Muscle of leg (tissue), 11 donors: ENCODE results near the gene CARMIL1. TPM values are rescaled to one million over a fixed set of nuclear protein-coding genes. Genes with fewer than 3 reads are reported as not detected.

Source experiments
- DNase-seq: peaks from one replicate; pipeline ENCODE4 v3.0.0; 2013
- H3K27ac ChIP-seq: one replicate; pipeline ENCODE4 v1.5.1; 2013; ENCODE audit warnings: mild to moderate bottlenecking, low read length, control low read depth
- H3K27me3 ChIP-seq: one replicate; pipeline ENCODE4 v1.6.1; 2013; ENCODE audit warnings: low read length; ENCODE audit not compliant: control insufficient read depth, insufficient read depth
- H3K36me3 ChIP-seq: one replicate; pipeline ENCODE4 v1.6.1; 2013; ENCODE audit warnings: low read length; ENCODE audit not compliant: control insufficient read depth, insufficient read depth
- H3K4me1 ChIP-seq: one replicate; pipeline ENCODE4 v1.6.1; 2013; ENCODE audit warnings: low read length; ENCODE audit not compliant: control insufficient read depth, insufficient read depth
- H3K4me3 ChIP-seq: one replicate; pipeline ENCODE4 v1.5.1; 2013; ENCODE audit warnings: low read length, control low read depth
- H3K9me3 ChIP-seq: replicated peaks from 2 replicates; pipeline ENCODE4 v1.6.1; 2013; ENCODE audit warnings: low read depth, low read length; ENCODE audit not compliant: control insufficient read depth
- WGBS: methylation state at CpG from one replicate; pipeline ENCODE4 v1.1.5; 2013; ENCODE audit warnings: missing lambda C conversion rate; ENCODE audit not compliant: insufficient coverage; 5-methylcytosine and 5-hydroxymethylcytosine counted together
- polyA plus RNA-seq, 8 donors: library from polyadenylated mRNA; unstranded; fragments of 120-200 nt; gene quantifications; one replicate each; pipeline versions ENCODE4 v1.2.1 to v1.2.3, GENCODE V29; 2013; ENCODE audit warnings: inconsistent platforms in 1 of 8, low replicate concordance in 1 of 8; ENCODE audit not compliant: insufficient read length in 8 of 8, insufficient read depth in 1 of 8
- total RNA-seq: library from RNA; stranded (reverse); fragments of 120-200 nt; gene quantifications from one replicate; pipeline ENCODE4 v1.2.4, GENCODE V29; 2013

CARMIL1 gene
- total and polyA plus RNA-seq, 9 donors = 3.1 to 6.4 (median 3.6) TPM

- Histone ChIP-seq H3K4me3 (no peak overlapping the region), H3K27ac (no peak overlapping the region), H3K36me3 (no peaks in the 10 kb centered on the region), H3K4me1 (no peaks in the 10 kb centered on the region), H3K27me3 (no peaks in the 10 kb centered on the region), H3K9me3 (no peaks in the 10 kb centered on the region)
- 91% methylated on average over 7 of the region's 7 CpGs for WGBS
- no peak for DNase-seq
Observed at GRCh38 chr6:25343984-25344383, 64.8 kb downstream of the CARMIL1 start.

- Histone ChIP-seq H3K4me1 (no peaks in the 10 kb centered on the region), H3K9me3 (no peaks in the 10 kb centered on the region), H3K27me3 (no peaks in the 10 kb centered on the region), H3K4me3 (no peak overlapping the region), H3K36me3 (no peaks in the 10 kb centered on the region), H3K27ac (no peak overlapping the region)
- WGBS = 91% methylated on average over 5 of the region's 5 CpGs
- no peak for DNase-seq
Observed at GRCh38 chr6:25344827-25345226, 65.7 kb downstream of the CARMIL1 start.

- WGBS = 74% methylated on average over 3 of the region's 3 CpGs
- Histone ChIP-seq H3K4me1 (peaks cover 2% of the 10 kb centered on the region), H3K27me3 (no peaks in the 10 kb centered on the region), H3K27ac (no peak overlapping the region), H3K4me3 (no peak overlapping the region), H3K36me3 (no peaks in the 10 kb centered on the region), H3K9me3 (no peaks in the 10 kb centered on the region)
- DNase-seq = no peak
Observed at GRCh38 chr6:25346064-25346463, 66.9 kb downstream of the CARMIL1 start.

GRCh38 chr6:25350573-25350972 lies 71.4 kb downstream of the CARMIL1 start:
- Histone ChIP-seq H3K4me3 (no peak overlapping the region), H3K4me1 (peaks cover 4% of the 10 kb centered on the region), H3K9me3 (no peaks in the 10 kb centered on the region), H3K27ac (no peak overlapping the region), H3K36me3 (no peaks in the 10 kb centered on the region), H3K27me3 (no peaks in the 10 kb centered on the region)
- DNase-seq = peak; percentile 24

- no peak overlapping the region for H3K27ac ChIP-seq
- WGBS = no CpG with 5 or more reads among the region's 6 CpGs
- H3K4me1 ChIP-seq = peaks cover 4% of the 10 kb centered on the region
Observed at GRCh38 chr6:25351485-25351884, 72.3 kb downstream of the CARMIL1 start.

GRCh38 chr6:25352285-25352684 lies 73.1 kb downstream of the CARMIL1 start:
- H3K36me3 ChIP-seq = no peaks in the 10 kb centered on the region
- H3K9me3 ChIP-seq = no peaks in the 10 kb centered on the region
- H3K4me3 ChIP-seq = no peak overlapping the region
- no CpG with 5 or more reads among the region's 2 CpGs for WGBS
- DNase-seq = no peak
- peaks cover 4% of the 10 kb centered on the region for H3K4me1 ChIP-seq
- H3K27me3 ChIP-seq = no peaks in the 10 kb centered on the region
- H3K27ac ChIP-seq = no peak overlapping the region

More at GRCh38 chr6:25351485-25351884, 72.3 kb downstream of the CARMIL1 start:
- Histone ChIP-seq H3K4me3 (no peak overlapping the region), H3K9me3 (no peaks in the 10 kb centered on the region), H3K36me3 (no peaks in the 10 kb centered on the region), H3K27me3 (no peaks in the 10 kb centered on the region)
- no peak for DNase-seq

GRCh38 chr6:25354078-25354932 lies 75.1 kb downstream of the CARMIL1 start:
- Histone ChIP-seq H3K27me3 (no peaks in the 10 kb centered on the region), H3K27ac (peak overlapping the region; percentile 31), H3K36me3 (no peaks in the 10 kb centered on the region), H3K4me3 (no peak overlapping the region), H3K9me3 (no peaks in the 10 kb centered on the region), H3K4me1 (peaks cover 8% of the 10 kb centered on the region)
- no CpG with 5 or more reads among the region's 5 CpGs for WGBS
- DNase-seq = peak; percentile 86

GRCh38 chr6:25359191-25359861 lies 80.2 kb downstream of the CARMIL1 start:
- Histone ChIP-seq H3K4me1 (peaks cover 15% of the 10 kb centered on the region), H3K27ac (peak overlapping the region; percentile 60), H3K4me3 (no peak overlapping the region), H3K9me3 (no peaks in the 10 kb centered on the region), H3K27me3 (no peaks in the 10 kb centered on the region), H3K36me3 (no peaks in the 10 kb centered on the region)
- WGBS = 33% methylated on average over 6 of the region's 6 CpGs
- DNase-seq = peak; percentile 63

- Histone ChIP-seq H3K4me1 (peaks cover 13% of the 10 kb centered on the region), H3K9me3 (no peaks in the 10 kb centered on the region), H3K27me3 (no peaks in the 10 kb centered on the region), H3K27ac (no peak overlapping the region), H3K4me3 (no peak overlapping the region), H3K36me3 (no peaks in the 10 kb centered on the region)
- peak; percentile 45 for DNase-seq
- WGBS = no CpG with 5 or more reads among the region's 2 CpGs
Observed at GRCh38 chr6:25359891-25360290, 80.7 kb downstream of the CARMIL1 start.

- WGBS = no CpG with 5 or more reads among the region's 1 CpG
Observed at GRCh38 chr6:25360621-25361020, 81.4 kb downstream of the CARMIL1 start.

More at GRCh38 chr6:25360621-25361020, 81.4 kb downstream of the CARMIL1 start:
- Histone ChIP-seq H3K27ac (no peak overlapping the region), H3K27me3 (no peaks in the 10 kb centered on the region), H3K4me1 (peaks cover 13% of the 10 kb centered on the region), H3K36me3 (no peaks in the 10 kb centered on the region), H3K4me3 (no peak overlapping the region), H3K9me3 (no peaks in the 10 kb centered on the region)
- no peak for DNase-seq
